GM19438 (cell line): ENCODE measurements around the gene FURIN.
"Not testable (repeated sequence)": the region's sequence is repeated elsewhere in the genome, so short reads cannot be mapped to it uniquely, and the experiment has no call there.

Experiments
- ATAC-seq: cut with Tn5 transposase; IDR thresholded peaks from one replicate; pipeline ENCODE4 v1.9.1; 2021; ENCODE audit warnings: low read depth; ENCODE audit not compliant: unreplicated experiment

The FURIN gene

DNA sequence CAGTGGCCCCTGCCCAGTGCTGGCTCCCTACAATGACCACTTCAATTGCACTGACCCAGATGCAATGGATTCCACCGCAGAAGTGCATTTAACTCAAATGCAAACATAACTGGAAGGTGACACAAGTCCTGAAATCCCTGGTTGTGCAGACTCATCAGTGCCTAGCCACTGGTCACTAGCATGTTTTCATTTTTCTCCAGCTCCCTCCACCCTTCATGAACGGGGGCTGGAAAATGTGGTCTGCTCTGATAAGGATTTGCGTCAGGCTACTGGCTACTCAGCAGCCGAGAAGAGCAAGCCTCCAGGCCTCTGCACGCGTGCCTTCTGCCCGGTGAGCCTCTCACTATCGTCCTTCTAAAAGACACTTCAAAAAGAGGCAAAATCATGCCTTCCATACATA lies 27.4 kb upstream of the FURIN start:
- no peak for ATAC-seq

DNA sequence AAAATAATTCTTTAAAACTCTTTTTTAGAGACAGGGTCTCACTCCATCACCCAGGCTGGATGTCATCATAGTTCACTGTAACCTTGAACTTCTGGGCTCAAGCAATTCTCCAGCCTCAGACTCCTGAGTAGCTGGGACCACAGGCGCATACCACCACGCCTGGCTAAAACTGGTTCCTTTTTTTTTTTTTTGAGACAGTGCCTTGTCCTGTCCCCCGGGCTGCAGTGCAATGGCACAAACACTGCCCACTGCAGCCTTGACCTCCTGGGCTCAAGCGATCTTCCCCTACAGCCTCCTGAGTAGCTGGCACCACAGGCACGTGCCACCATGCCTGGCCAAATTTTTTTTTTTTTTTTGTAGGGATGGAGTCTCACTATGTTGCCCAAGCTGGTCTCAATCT lies 23.7 kb upstream of the FURIN start:
- no peak for ATAC-seq

DNA sequence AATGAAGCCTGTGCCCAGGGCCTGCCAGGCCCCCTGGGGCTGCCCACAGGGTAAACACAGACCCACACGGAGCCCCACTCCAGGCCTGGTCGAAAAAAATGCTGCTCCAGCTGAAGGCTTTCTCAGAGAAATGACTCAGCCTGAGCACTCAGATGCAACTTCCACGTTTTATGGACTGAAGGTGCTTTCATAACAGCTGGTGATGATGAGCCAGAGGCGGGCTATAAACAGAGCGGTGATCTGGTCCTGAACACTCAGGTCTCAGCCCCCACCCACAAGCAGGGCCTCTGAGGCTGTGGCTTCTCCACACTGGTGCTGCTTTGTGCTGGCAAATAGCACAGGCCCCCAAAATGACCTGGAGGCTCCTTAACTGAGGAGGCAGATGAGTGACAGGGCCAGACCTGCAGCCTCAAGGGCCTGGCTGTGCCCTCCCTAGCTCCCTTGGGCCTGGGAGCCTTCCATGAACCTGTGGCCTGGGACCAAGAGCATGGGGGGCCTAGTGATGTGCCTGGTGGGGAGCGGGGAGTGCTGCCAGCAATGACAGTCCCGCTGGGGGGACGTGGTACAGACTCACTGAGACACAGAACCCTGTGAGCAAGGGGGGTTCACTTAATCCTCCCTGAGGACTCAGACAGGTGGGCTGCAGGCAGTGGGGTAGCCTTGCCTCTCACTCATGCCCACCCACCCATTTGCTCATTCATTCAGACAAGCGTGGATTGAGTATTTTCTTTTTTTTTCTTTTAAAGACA lies 23.0 kb upstream of the FURIN start:
- ATAC-seq, result no peak

DNA sequence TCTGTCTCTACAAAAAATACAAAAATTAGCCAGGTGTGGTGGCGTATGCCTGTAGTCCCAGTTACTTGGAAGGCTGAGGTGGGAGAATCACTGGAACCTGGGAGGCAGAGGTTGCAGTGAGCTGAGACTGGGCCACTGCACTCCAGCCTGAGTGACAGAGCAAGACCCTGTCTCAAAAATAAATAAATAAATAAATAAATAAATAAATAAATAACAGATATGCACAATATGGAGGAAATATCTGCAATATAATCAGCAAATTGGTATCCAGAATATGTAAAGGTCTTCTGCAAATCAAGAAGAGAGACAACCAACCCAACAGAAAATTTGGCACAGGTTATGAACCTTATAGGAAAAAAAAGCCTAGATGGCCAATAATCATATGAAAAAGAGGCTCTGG lies 19.0 kb upstream of the FURIN start:
- ATAC-seq, result not testable (repeated sequence)

DNA sequence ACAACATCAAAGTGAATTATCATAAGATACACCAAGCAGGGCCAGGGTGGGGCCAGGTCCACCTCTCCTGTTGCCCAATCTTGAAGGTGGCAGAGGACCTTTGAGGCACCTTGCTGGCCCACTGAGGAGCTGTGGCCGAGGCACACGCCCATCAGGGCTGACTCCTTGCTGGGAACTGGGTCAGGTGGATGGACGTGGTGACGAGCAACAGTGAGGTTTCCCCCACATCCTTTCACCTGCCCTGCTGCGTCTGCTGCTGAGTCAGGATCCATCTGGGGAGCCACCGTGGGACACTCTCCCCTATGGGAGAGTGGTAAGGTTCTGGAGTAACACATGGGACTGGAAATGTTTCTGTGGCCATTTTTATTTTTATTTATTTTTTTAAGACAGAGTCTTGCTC lies 17.3 kb upstream of the FURIN start:
- ATAC-seq, result no peak

DNA sequence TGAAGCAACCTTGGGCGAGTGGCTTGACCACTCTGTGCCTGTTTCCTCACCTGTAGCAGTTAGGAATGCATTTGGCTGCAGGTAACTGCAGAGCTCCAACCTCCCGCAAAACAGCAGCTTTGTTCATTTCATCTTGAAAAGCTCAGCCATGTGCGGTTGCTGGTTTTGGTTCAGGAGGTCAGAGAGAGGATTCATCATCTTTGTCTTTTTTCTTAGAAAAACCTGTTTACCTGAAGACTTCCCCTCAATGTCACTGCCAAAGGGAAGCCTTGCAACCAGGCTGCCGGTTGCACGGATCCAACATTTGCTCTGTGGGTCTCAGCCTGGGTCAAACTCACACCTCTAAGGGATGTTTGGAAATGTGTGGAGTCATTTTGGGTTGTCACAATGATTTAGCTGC lies 16.4 kb upstream of the FURIN start:
- ATAC-seq, result no peak

DNA sequence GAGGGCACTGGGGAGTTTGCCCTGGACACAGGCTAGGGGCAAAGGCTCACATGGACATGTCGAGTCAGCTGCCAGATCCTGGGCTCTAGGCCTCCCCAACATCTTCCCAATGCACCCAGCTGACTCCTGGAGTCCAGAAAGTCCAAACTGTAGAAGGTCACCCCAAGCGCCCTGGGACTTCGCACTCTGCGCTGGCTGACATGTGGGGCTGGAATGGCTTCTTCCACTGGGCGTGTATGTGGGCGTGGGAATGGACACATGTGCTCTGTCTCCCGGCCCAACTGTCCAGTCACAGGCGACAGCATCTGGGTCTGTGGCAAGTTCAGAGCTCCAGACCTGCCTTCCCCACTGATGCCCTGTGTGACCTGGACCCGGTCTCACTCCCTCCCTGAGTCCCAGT lies 13.2 kb upstream of the FURIN start:
- ATAC-seq, result no peak

DNA sequence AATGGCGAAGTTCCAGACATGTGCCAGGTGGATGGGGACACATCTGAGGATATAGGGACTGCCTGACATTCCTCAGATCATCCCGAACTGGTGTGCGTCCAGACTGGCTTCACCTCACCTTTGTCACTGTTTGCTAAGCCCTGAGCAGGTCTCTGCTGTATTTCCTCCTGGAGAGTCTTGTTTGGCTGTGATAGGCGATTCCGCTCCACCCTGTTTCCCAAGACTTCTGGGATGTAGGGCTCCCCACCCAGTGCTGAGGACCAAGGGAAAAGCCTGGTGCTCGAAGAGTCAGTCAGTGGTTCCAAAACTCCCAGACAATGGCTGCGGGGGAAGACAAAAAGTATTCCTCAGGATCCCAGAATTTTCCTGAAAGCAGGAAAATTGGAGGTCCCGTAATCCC lies 11.1 kb upstream of the FURIN start:
- ATAC-seq, result no peak

DNA sequence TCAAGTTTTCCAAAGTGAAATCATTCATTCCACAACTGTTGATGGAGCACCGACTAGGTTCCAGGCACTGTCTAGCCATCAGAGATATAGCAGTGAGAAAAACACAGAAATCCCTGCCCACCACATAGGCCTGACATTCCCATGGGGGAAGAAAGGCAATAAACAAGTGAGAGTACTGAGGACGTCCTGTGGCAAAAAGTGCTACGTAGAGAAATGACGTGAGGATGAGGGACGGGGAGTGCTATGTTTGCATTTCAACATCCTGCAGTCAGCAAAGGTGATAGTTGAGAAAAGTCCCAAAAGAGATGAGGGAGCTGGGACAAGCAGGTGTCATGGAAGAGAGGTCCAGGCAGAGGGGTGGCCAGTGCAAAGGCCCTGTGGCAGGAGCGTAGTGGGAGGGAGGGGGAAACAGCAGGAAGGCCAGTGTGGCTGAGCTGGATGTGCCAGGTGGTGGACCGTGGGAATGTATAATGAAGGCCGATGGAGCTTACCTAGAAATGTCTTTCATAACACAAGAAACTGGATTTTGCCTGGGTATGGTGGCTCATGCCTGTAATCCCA lies 10.4 kb upstream of the FURIN start:
- ATAC-seq, result no peak

DNA sequence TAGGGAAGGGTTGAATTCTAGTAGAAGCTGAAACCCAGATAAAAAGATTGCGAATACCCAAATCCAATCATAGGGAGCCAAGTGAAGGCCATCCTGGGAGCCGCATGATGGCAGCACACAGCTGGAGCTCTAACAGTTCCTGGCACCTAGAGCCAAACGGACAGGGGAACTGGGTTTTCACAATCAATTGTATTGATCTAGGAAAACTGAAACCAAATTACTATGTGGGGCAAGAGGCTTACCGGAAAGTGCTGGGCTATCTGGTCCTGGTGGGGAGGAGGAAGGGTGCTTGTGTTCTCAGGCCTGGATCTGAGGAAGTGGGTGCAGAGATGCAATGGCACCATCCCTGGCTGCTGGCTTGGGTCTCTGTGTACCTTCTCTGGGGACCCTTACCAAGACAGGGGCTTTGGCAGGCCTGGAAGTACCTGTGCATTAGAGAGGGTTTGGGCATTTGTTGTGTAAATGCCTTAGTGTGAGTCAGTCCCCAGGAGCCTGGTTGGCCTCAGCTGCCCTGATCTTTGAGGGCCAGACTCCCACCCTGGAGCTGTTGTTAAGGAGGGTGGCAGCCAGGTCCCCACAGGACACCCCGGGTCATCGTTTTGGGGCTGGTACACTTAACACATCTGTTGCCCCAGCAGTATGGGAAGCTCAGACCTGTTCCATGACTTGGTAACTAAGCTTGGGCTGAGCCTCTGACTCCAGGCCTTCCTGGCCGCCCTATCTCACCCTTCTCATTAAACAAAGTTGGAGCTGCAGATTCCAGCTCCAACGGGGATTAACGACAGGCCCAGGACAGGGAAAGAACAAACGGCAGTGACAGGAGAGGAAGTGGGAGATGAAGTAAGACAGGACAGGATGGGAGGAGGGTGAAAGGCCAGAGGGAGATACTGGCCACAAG lies 8.9 kb upstream of the FURIN start:
- ATAC-seq, result no peak

DNA sequence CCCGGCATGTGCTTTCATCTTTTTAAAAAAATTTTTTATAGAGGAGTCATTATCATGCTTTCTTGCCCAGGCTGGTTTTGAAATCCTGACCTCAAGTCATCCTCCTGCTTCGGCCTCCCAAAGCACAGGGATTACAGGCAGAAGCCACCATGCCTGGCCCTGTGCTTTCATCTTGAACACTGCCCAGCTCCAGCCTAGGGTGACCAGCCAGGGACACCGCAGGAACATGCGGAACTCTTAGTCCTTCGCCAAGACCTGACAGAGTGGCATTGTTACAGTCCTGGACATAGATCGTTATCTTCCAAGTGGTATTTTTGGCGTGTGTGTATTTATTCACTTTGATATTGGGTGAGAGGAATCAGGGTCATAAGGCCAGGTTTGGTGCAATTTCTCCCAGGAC lies 7.9 kb upstream of the FURIN start:
- ATAC-seq, result no peak

DNA sequence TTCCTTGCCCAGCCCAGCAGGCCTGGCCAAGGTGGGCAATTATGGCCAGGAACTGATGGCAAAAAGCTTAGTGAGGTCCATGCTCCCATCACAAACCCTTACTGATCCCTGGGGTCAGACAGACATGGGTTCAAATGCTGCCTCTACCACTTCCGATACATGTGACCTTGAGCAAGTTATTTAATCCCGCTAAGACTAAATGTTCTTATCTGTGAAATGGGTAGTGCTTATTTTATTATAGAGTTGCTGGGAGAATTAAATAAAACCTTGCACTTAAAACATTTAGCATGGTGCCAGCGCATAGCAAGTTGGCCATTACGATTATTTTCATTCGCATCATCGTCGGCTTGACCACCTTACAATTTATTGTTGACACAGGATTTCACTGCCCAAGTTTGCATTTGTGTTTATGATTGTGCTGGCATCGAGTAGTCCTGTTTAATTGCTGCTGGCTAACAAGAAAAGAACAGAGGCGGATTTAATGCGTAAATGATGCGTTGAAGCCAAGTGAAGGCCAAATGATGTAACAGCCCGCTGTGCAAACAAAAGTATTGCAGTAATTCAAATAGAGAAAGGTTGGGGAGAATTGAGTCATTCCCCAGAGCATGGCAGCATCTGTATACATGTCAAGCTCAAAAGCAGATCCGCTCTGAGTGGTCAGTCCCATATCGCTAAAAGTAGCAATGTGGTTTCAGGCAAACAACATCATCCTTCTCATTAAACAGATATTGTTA lies 7.3 kb upstream of the FURIN start:
- ATAC-seq, result no peak

DNA sequence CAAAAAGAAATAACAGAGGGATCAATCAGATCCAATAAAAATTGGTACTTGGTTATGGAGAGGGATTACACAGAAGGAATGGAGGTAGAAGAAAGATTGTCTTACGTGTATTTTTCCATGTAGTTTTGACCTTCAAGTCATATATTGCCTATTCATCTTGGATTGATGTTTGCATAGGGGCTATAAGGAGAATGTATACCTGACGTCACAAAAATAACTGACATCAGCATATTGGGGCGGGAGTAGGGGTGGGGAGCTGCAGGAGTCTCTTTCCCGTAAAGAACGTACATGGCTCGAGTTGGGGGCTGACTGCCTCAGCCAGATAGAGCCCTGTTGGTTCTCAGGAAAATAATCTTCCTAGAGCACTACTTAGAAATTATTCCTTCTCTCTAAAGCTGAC lies 5.9 kb upstream of the FURIN start:
- no peak for ATAC-seq

DNA sequence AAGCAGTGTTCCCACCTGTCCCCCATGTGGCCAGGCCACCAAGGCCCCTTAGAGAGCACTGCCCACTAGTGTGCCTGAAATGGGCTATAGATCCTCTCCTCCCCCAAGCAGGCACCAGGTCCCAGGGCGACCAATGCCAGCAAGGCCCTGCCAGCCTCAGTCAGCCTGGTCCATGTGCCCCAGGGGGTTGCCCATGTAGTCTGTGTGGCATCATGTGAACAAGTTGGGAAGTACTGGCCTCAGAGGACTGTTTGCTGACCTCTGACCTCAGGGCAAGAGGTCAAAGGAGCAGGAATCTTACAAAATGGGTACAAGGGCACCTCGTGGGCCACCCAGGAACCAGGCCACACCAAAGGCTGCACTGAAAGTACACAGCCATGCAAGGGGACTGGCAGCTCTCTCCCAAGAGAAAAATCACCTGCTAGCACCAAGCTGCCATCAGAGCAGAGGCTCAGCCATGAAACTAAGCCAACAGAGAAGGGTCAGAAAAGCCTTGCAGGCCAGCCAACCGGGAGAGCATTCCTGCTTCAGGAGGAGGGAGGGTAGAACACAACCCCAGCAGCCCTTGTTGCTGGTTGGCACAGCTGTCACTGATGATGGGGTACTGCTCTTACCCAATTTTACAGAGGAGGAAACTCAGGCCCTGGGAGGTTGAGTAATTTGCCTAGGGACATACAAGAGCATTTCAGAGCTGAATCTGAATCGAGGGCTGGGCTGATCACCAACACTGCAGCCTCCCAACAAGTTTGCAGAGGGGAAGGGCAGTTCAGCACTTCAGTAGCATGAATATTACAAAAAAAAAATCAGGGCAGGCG lies 5.2 kb upstream of the FURIN start:
- ATAC-seq, result no peak

DNA sequence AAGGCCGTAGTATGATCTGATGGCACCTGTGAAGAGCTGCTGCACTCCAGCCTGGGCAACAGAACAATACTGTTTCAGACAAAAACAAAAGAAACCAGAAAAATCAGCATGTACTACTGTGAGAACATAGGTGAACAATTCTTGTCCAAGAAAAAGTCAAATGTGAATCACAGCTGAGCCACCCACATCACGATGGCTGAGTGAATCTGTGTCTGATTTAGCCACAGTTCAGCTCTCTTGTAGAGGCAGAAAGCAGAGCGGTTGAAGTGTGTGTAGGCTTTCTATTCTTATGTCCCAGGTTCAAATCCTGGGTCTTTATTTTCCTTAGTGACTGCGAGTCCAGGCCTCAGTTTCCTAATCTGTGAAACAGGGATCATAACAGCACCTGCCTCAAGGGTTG lies 4.4 kb upstream of the FURIN start:
- ATAC-seq, result no peak

DNA sequence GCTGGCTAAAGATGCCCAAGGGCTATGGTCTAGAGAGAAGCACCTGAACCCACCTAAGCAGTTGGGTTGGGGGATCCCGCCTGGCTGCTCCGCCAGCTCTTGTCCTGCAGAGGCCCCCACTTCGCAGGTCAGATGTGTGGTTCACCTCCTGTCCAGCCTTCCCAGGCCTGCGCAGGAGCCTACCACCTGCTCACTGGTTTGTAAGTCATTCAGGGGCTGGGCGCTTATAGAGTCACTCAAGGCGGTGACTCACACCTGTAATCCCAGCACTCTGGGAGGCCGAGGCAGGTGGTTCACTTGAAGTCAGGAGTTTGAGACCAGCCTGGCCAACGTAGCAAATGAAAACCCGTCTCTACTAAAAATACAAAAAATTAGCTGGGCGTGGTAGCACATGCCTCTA lies 3.9 kb upstream of the FURIN start:
- ATAC-seq, result no peak

DNA sequence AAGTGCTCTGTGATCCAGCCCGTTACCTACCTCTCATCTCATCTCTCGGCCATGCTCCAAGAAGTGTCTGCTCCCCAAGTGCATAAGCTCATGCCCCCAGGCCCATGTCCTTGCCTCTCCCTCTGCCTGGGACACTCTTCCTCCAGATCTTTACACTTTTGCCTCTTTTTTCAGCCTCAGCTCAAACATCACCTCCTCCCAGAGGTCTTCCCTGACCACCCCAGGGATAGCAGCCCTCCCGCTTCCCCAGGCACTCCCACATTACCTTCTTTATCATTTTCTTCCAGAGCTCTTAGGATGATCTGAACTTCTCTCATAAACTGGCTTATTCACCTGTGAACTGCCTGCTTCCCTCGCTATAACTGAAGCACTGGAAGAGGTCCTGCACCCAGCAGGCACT lies 2.7 kb upstream of the FURIN start:
- ATAC-seq, result no peak

DNA sequence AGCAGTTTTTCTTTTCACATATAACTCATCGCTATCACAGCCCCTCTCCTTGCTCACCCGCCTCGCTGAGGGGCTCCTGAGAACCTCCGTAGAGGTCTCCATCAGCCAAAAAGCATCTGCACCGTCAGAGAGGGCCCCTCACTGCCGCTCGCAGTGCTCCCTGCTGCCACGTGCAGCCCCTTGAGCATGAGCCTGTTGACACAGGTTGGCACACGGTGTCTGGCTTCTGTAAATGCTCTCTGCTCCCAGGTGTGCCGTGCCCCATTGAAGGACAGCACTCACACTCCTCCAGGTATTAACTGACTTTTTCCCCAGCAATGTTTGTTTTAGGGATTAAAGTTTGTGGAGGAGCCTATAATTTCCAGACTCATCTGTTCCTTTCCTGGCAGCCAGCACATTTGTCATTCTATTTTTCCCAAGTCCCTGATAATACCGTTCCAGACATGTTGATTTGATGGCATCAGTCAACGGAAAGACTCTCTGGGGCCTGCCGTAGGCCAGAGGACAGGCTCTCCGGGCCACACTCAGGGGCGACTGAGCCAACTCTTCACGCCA lies 2.1 kb upstream of the FURIN start:
- no peak for ATAC-seq

DNA sequence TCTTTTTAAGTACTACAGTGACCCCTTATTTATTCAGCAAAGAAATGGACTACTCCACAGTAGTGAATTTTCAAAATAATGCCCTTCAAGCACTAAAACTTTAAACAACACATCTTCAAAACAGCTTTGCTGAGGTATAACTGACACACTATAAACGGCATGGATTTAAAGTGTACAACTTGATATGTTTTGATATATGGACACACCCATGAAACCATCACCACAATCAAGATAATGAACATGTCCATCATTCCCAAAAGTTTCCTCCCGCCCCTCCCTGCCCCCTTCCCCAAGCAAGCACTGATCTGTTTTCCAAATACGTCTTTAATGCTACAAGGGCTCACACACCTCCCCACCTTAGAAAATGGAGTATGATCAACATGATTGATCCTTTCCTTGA lies 1.6 kb upstream of the FURIN start:
- ATAC-seq, result no peak

DNA sequence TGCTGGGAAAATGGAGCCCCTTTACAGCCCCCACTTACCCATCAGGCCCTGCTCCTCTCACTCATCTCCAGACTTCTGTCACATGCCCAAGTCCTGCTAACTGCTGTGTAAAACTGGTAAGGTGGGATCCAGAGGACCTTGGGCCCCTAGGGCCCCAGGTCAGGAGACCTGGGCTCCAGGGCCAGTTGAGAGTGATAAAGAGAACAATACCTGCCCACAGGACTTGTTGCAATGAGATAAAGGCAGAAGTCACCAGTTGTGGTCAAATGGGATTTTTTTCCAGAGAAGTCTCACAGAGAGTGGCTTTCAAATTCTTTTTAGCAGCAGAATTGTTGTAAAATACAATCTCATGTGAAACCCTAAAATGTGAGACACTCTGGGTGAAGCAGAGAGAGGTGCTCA lies 753 bp downstream of the FURIN start:
- ATAC-seq, result no peak
